ENCODE data around the gene THAP4. TPM values are rescaled to one million over a fixed set of nuclear protein-coding genes. Genes with fewer than 3 reads are reported as not detected.

THAP4 gene
- total RNA-seq, 1 donor from 2014 or later: 46.0 TPM

- H3K27me3 Mint-ChIP-seq (ENCODE audit: low read depth, unreplicated experiment): peaks cover 4% of the 10 kb centered on the region
- Histone ChIP-seq H3K27ac (ENCODE audit: low read depth, low read length) (peak overlapping the region; percentile 53), H3K4me3 (ENCODE audit: insufficient read depth, low read depth, low read length) (no peak overlapping the region), H3K27me3 (ENCODE audit: insufficient read depth, low read length) (peaks cover 4% of the 10 kb centered on the region), H3K9me3 (ENCODE audit: insufficient read depth, low read depth, low read length) (no peaks in the 10 kb centered on the region), H3K9ac (ENCODE audit: low read length) (peak overlapping the region; percentile 55), H3K79me2 (ENCODE audit: insufficient read depth, low read length) (no peaks in the 10 kb centered on the region), H3K4me1 (ENCODE audit: insufficient read depth, low read length) (peaks cover 43% of the 10 kb centered on the region), H3K36me3 (ENCODE audit: insufficient read depth, low read length) (no peaks in the 10 kb centered on the region), H3K4me2 (ENCODE audit: low read length) (peak overlapping the region; percentile 77), H4K20me1 (ENCODE audit: insufficient read depth, low read length) (no peaks in the 10 kb centered on the region), H2AFZ (ENCODE audit: low read depth, low read length) (peak overlapping the region; percentile 15)
- FAIRE-seq (peak; percentile 80), DNase-seq (ENCODE audit: low read depth) (no peak)
- H3K27ac Mint-ChIP-seq (ENCODE audit: unreplicated experiment): no peak overlapping the region
- TF ChIP-seq CTCF (IDR thresholded peaks at IDR 0.05; ENCODE audit: insufficient read depth, low read depth, low read length) (no peak), EZH2 (IDR thresholded peaks at IDR 0.05; ENCODE audit: insufficient read depth, low read length) (no peak)
- peaks cover 12% of the 10 kb centered on the region for H3K4me1 Mint-ChIP-seq (ENCODE audit: low read depth, unreplicated experiment)
- no peak overlapping the region for H3K4me3 Mint-ChIP-seq (ENCODE audit: unreplicated experiment)
- H3K9me3 Mint-ChIP-seq (ENCODE audit: unreplicated experiment): no peaks in the 10 kb centered on the region
- peaks cover 1% of the 10 kb centered on the region for H3K36me3 Mint-ChIP-seq (ENCODE audit: low read depth, unreplicated experiment)
Measured at GRCh38 chr2:241545523-241546473, 91.2 kb downstream of the THAP4 start.

- Mint-ChIP-seq H3K4me3 (ENCODE audit: unreplicated experiment) (no peak overlapping the region), H3K9me3 (ENCODE audit: unreplicated experiment) (no peaks in the 10 kb centered on the region), H3K27ac (ENCODE audit: unreplicated experiment) (no peak overlapping the region), H3K4me1 (ENCODE audit: low read depth, unreplicated experiment) (peaks cover 15% of the 10 kb centered on the region), H3K27me3 (ENCODE audit: low read depth, unreplicated experiment) (peaks cover 8% of the 10 kb centered on the region), H3K36me3 (ENCODE audit: low read depth, unreplicated experiment) (peaks cover 1% of the 10 kb centered on the region)
- no peaks in the 10 kb centered on the region for H3K9me3 ChIP-seq (ENCODE audit: insufficient read depth, low read depth, low read length)
- peak overlapping the region; percentile 43 for H3K9ac ChIP-seq (ENCODE audit: low read length)
- peak overlapping the region; percentile 53 for H3K27ac ChIP-seq (ENCODE audit: low read depth, low read length)
- FAIRE-seq: no peak
- DNase-seq (ENCODE audit: low read depth): peak; percentile 70
- no peak overlapping the region for H3K4me3 ChIP-seq (ENCODE audit: insufficient read depth, low read depth, low read length)
- H2AFZ ChIP-seq (ENCODE audit: low read depth, low read length): peak overlapping the region; percentile 15
- TF ChIP-seq EZH2 (IDR thresholded peaks at IDR 0.05; ENCODE audit: insufficient read depth, low read length): no peak
- no peak for TF ChIP-seq CTCF (IDR thresholded peaks at IDR 0.05; ENCODE audit: insufficient read depth, low read depth, low read length)
- H3K4me2 ChIP-seq (ENCODE audit: low read length): peak overlapping the region; percentile 77
- H4K20me1 ChIP-seq (ENCODE audit: insufficient read depth, low read length): no peaks in the 10 kb centered on the region
- H3K36me3 ChIP-seq (ENCODE audit: insufficient read depth, low read length): no peaks in the 10 kb centered on the region
- peaks cover 49% of the 10 kb centered on the region for H3K4me1 ChIP-seq (ENCODE audit: insufficient read depth, low read length)
- no peaks in the 10 kb centered on the region for H3K79me2 ChIP-seq (ENCODE audit: insufficient read depth, low read length)
- H3K27me3 ChIP-seq (ENCODE audit: insufficient read depth, low read length): peaks cover 4% of the 10 kb centered on the region
Measured at GRCh38 chr2:241545106-241545505, 91.9 kb downstream of the THAP4 start.

GRCh38 chr2:241542278-241542605, 94.7 kb downstream of the THAP4 start:
- H2AFZ ChIP-seq (ENCODE audit: low read depth, low read length): no peak overlapping the region
- Mint-ChIP-seq H3K27me3 (ENCODE audit: low read depth, unreplicated experiment) (peaks cover 13% of the 10 kb centered on the region), H3K27ac (ENCODE audit: unreplicated experiment) (no peak overlapping the region), H3K36me3 (ENCODE audit: low read depth, unreplicated experiment) (no peaks in the 10 kb centered on the region), H3K4me1 (ENCODE audit: low read depth, unreplicated experiment) (peaks cover 9% of the 10 kb centered on the region), H3K4me3 (ENCODE audit: unreplicated experiment) (peak overlapping the region; percentile 42), H3K9me3 (ENCODE audit: unreplicated experiment) (no peaks in the 10 kb centered on the region)
- FAIRE-seq: no peak
- no peaks in the 10 kb centered on the region for H4K20me1 ChIP-seq (ENCODE audit: insufficient read depth, low read length)
- no peak for DNase-seq (ENCODE audit: low read depth)
- H3K27ac ChIP-seq (ENCODE audit: low read depth, low read length): no peak overlapping the region
- no peak for TF ChIP-seq CTCF (IDR thresholded peaks at IDR 0.05; ENCODE audit: insufficient read depth, low read depth, low read length)
- no peak for TF ChIP-seq EZH2 (IDR thresholded peaks at IDR 0.05; ENCODE audit: insufficient read depth, low read length)
- H3K79me2 ChIP-seq (ENCODE audit: insufficient read depth, low read length): no peaks in the 10 kb centered on the region
- H3K4me1 ChIP-seq (ENCODE audit: insufficient read depth, low read length): peaks cover 41% of the 10 kb centered on the region
- peaks cover 4% of the 10 kb centered on the region for H3K27me3 ChIP-seq (ENCODE audit: insufficient read depth, low read length)
- H3K4me2 ChIP-seq (ENCODE audit: low read length): no peak overlapping the region
- H3K4me3 ChIP-seq (ENCODE audit: insufficient read depth, low read depth, low read length): no peak overlapping the region
- H3K9ac ChIP-seq (ENCODE audit: low read length): no peak overlapping the region
- H3K36me3 ChIP-seq (ENCODE audit: insufficient read depth, low read length): no peaks in the 10 kb centered on the region
- no peaks in the 10 kb centered on the region for H3K9me3 ChIP-seq (ENCODE audit: insufficient read depth, low read depth, low read length)
